HG03280 (cell line): ENCODE results near the gene NUP43.
"Not testable (repeated sequence)": the region's sequence is repeated elsewhere in the genome, so short reads cannot be mapped to it uniquely, and the experiment has no call there.

Experiments
- ATAC-seq: cut with Tn5 transposase; IDR thresholded peaks from one replicate; pipeline ENCODE4 v1.9.1; 2021; ENCODE audit warnings: mild to moderate bottlenecking, moderate library complexity; ENCODE audit not compliant: unreplicated experiment

Gene NUP43, protein sequence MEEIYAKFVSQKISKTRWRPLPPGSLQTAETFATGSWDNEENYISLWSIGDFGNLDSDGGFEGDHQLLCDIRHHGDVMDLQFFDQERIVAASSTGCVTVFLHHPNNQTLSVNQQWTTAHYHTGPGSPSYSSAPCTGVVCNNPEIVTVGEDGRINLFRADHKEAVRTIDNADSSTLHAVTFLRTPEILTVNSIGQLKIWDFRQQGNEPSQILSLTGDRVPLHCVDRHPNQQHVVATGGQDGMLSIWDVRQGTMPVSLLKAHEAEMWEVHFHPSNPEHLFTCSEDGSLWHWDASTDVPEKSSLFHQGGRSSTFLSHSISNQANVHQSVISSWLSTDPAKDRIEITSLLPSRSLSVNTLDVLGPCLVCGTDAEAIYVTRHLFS

DNA sequence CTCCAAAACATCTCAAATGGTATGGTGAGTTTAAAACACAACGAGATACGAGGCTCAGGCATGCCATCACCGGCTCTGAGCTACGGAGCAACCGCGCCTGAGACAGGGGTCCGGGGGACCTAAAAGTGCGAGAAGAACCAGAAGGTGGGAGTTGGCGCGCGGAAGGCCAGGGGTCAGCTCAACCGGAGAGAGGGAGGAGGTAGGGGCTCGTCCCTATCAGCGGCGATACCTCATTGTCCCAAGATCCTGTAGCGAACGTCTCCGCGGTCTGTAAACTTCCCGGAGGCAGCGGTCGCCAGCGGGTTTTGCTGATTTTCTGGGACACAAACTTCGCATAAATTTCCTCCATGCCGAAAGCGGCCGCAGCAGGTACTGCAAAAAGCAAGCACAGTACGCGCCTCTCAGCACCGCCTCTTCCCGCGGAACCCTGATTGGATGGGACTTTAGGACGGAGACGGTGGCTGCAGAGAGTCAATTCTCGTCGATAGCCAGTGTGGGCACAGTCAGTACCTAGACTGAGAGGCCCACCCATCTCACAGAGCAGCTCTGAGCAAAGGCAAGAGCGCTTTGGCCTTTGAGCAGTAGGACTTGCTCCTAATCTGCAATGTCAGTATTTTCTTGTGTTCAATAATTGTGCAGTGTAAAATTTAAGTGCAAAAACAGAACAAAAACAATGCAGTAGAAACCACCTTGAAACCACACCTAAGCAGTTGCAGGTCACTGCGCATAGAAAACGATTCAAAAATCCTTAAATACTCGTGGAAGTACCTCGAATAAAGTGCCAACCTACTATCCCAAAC, at the start of gene NUP43:
TSS of gene NUP43 (minus strand) at position 383 of the 800 bp plus-strand sequence. CDS start at position 349, 34 bp downstream.
- peak; percentile 58 for ATAC-seq

DNA sequence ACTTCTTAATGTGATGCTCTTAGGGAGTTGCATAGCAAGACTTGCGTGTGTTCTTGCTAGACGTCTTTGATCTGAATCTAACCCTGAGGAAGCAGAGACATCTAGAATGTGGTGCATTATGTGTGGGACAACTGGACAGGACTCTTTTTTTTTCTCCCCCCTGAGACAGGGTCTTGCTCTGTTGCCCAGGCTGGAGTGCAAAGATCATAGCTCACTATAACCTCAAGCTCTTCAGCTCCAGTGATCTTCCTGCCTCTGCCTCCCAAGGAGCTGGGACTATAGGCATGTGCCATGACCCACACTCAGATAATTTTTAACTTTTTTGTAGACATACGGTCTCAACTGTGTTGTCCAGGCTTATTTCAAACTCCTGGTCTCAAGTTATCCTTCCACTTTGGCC, 37.2 kb upstream of the NUP43 start:
- ATAC-seq: no peak

- ATAC-seq: no peak
These were observed 36.0 kb upstream of the NUP43 start for GRCh38 chr6:149782337-149782736.

DNA sequence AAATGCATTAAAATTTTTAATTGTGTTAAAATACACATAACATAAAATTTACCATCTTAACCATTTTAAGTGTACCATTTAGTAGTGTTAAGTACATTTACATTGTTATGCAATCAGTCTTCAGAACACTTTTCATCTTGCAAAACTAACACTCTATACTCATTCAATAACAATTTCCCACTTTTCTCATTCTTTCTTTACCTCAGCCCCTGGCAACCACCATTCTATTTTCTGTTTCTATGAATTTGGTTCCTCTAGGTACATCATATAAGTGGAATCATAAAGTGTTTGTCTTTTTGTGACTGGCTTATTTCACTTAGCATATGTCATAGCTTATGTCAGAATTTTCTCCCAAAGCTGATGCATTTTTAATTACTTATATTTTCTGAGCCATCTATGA, 35.4 kb upstream of the NUP43 start:
- no peak for ATAC-seq

GRCh38 chr6:149779644-149779963, 33.3 kb upstream of the NUP43 start:
- ATAC-seq: no peak

GRCh38 chr6:149777624-149778023, 31.3 kb upstream of the NUP43 start:
- no peak for ATAC-seq

- no peak for ATAC-seq
These were observed 25.6 kb upstream of the NUP43 start for GRCh38 chr6:149771925-149772324.

- no peak for ATAC-seq
These were observed 24.9 kb upstream of the NUP43 start for GRCh38 chr6:149771185-149771584.

GRCh38 chr6:149769676-149770075, 23.3 kb upstream of the NUP43 start:
- no peak for ATAC-seq

DNA sequence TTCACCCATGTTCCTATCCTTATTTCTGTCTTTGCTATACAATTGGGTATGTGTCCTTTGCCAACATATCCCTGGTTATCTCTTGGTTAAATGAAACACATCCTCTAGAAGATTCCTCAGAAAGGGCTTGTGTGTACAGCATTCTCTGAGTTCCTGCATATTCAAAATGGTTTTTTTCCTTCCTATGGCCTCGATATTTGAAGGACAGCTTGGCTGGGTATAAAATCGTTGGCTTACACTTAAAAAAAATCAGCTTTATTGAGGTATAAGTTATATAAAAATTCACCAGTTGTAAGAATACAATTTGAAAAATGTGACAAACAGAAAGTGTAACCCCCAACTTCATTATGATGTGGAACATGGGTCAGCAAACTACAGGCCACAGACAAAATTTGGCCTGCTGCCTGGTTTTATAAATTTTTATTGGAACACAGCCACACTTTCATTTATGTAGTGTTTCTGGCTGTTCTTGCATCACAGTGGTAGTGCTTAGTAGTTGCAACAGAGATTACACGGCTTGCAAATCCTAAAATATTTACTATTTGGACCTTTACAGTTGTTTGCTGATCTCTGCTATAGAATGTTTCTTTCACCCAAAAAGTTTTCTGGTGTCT, 19.9 kb upstream of the NUP43 start:
- ATAC-seq: no peak

- no peak for ATAC-seq
These were observed 17.5 kb upstream of the NUP43 start for GRCh38 chr6:149763866-149764265.

DNA sequence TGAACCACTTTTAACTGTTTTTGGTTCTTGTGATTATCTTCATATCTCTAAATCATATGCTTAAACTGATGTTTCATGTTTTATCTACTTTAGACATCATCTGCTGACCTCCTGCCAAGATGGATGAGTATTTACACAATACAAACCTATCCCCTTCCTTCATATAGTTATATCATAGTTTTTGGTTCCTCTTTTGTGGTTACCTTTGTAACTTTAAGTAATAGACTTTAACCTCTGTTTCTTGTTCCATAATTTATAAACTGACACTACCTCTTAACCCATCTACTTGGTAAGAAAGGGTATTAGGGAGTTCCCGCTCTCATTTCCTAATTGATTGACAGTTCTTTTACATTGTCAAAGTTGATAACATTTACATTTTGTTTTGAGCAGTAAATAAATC, 15.1 kb upstream of the NUP43 start:
- ATAC-seq: peak; percentile 98

- no peak for ATAC-seq
These were observed 9.9 kb upstream of the NUP43 start for GRCh38 chr6:149756261-149756636.

DNA sequence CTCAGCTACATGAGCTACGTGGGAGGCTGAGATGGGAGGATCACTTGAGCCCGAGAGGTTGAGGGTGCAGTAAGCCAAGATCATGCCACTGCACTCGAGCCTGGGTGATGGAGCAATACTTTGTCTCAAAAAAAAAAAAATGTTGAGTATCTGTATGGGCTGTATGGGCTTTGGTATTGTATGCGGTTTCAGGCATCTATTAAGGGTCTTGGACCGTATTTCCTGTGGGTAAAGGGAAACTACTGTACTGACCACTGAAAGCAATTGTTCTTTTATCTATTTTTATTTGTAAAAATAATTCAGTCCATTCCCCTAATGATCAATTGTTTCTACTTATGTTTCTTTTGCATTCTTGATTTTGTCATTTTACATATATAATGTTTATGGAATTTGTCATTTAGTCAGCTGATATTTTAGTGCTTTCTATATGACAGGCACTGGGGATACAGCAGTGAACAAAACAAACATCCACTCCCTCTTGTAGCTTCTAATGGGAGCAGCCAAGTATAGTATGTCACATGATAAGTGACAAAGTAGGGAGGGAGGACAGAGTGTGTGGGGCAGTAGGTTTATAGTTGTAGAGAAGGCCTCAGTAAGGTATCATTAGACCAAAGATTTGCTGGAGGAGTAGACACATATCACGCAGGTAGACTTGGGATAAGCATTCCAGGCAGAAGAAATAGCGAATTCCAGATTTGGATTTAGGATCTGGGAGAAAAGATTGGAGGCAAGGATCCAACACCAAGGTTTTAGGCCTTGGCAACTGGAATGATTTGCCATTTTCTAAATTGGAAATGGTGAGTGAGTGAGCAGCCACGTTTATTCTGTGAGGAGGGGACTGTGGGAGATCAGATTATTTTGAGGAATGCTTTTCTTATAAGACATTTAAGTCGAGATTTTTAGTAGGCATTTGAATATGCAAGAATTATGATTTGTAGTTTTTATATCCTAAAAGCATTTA, 9.3 kb upstream of the NUP43 start:
- ATAC-seq: no peak

- ATAC-seq: no peak
These were observed 8.2 kb upstream of the NUP43 start for GRCh38 chr6:149754548-149754947.

- ATAC-seq: not testable (repeated sequence)
These were observed 7.0 kb upstream of the NUP43 start for GRCh38 chr6:149753374-149753637.

DNA sequence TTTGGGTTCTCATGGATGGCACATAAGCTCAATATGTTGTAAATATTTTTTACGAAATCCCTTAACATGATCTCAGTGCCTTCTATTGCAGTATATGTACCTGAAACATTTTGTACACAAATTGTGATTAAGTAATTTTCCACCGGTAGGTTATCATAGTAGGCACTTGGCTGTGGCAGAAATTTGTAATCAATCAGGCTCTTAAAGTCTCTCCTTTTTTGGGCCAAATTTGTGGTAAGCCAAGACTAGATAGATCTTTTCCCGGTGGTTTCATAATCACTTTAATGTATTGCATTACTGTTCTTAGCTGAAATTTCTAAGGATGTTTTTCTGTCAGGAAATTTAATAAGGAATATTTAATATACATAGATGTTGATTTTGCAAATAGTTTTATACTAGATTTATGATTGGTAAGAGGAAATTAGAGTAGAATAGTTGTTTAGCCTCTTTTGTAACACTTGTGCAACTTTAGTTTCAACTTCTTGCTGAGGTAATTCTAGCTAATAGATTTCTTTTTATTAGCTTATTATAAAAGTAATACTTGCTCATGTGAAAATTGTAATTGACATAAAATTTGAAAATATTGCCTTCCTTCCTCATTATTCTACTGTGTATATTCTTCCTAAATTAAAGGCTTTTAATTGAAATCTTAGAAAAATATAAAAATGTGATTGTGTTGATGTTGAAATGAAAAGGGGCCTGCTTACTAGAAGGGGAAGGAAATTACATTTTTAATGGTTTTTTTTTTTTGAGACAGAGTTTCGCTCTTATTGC, 6.5 kb upstream of the NUP43 start:
- ATAC-seq: no peak

DNA sequence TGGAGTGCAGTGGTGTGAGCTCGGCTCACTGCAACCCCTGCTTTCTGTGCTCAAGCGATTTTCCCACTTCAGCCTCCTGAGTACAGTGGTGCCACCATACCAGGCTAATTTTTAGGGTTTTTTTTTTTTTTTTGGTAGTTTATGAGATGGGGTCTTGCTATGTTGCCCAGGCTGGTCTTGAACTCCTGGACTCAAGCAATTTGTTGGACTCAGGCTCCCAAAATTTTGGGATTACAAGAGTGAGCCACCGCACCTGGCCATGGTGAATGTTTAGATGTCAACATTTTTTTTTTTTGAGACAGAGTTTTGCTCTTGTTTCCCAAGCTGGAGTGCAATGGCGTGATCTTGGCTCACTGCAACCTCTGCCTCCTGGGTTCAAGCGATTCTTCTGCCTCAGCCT, 5.6 kb upstream of the NUP43 start:
- ATAC-seq: not testable (repeated sequence)

DNA sequence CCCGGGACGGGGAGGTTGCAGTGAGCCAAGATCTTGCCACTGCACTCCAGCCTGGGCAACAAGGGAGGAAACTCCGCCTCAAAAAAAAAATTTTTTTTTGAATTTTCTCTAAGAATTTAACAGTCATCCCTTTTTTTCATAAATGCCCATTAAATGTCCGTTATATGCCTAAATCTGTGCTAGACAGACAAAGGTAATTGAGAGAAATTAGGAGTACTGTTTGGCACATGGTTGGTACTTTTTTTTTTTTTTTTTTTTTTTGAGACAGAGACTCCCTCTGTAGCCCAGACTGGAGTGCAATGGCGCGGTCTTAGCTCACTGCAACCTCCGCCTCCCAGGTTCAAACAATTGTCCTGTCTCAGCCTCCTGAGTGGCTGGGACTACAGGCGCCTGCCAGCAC, 4.9 kb upstream of the NUP43 start:
- ATAC-seq: no peak

DNA sequence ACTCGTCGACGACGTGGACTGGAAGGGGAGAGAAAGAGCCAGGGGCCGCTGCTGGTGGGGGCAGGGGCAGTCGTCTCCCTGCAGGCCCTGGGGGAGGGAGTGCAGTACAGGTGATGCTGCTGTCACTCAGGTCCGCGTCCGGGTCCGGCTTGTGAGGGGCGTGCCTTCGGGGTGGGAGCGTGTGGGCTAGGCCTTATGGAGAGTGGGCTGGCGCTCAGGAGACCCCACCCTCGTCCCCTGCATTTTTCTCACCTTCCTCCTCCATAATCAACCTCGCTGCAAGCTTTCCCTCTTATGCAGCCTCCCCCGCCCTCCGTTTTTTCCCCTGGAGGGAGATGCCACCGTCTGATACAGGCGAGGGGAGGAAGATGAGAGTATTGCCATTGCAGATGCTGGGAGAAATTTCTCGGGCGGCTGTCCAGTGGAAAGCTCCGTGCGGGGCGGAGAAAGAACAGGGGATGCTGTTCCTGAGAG, 3.8 kb upstream of the NUP43 start:
- ATAC-seq: peak; percentile 29
